ENCODE measurements around the gene NAGA. TPM values are rescaled to one million over a fixed set of nuclear protein-coding genes. Genes with fewer than 3 reads are reported as not detected.

The NAGA gene
- total RNA-seq, 1 donor from 2014 or later, result 8.9 TPM

DNA sequence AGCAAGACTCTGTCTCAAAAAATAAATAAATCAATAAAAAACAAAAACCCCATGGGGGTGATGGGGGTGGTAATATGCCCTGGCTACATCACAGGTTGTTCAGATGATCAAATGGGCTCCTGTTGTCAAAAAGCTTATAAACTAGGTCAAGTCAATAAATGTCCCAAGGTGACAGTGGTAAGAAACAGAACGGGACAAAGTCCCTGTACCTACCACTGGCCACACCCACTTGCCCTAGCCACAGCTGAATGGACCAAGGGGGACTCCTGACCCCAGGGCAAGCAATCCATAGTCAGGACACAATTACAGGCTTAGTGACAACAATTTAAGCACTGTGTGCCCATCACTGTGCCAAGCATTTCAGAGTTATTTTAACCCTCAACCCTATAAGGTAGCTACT, 6.0 kb downstream of the NAGA start:
- H3K9ac ChIP-seq (ENCODE audit: low read length), result no peak overlapping the region
- Mint-ChIP-seq H3K4me3 (ENCODE audit: unreplicated experiment) (no peak overlapping the region), H3K27me3 (ENCODE audit: low read depth, unreplicated experiment) (no peaks in the 10 kb centered on the region), H3K9me3 (ENCODE audit: unreplicated experiment) (no peaks in the 10 kb centered on the region), H3K4me1 (ENCODE audit: low read depth, unreplicated experiment) (no peaks in the 10 kb centered on the region), H3K27ac (ENCODE audit: unreplicated experiment) (no peak overlapping the region), H3K36me3 (ENCODE audit: low read depth, unreplicated experiment) (peaks cover 23% of the 10 kb centered on the region)
- H3K79me2 ChIP-seq (ENCODE audit: insufficient read depth, low read length), result no peaks in the 10 kb centered on the region
- H2AFZ ChIP-seq (ENCODE audit: low read depth, low read length), result no peak overlapping the region
- H3K9me3 ChIP-seq (ENCODE audit: insufficient read depth, low read depth, low read length), result no peaks in the 10 kb centered on the region
- H3K36me3 ChIP-seq (ENCODE audit: insufficient read depth, low read length), result peaks cover 2% of the 10 kb centered on the region
- no peaks in the 10 kb centered on the region for H4K20me1 ChIP-seq (ENCODE audit: insufficient read depth, low read length)
- no peak for FAIRE-seq
- H3K4me3 ChIP-seq (ENCODE audit: insufficient read depth, low read depth, low read length), result no peak overlapping the region
- H3K4me1 ChIP-seq (ENCODE audit: insufficient read depth, low read length), result no peaks in the 10 kb centered on the region
- H3K27ac ChIP-seq (ENCODE audit: low read depth, low read length), result no peak overlapping the region
- DNase-seq (ENCODE audit: low read depth), result no peak
- TF ChIP-seq, protein P1, sequence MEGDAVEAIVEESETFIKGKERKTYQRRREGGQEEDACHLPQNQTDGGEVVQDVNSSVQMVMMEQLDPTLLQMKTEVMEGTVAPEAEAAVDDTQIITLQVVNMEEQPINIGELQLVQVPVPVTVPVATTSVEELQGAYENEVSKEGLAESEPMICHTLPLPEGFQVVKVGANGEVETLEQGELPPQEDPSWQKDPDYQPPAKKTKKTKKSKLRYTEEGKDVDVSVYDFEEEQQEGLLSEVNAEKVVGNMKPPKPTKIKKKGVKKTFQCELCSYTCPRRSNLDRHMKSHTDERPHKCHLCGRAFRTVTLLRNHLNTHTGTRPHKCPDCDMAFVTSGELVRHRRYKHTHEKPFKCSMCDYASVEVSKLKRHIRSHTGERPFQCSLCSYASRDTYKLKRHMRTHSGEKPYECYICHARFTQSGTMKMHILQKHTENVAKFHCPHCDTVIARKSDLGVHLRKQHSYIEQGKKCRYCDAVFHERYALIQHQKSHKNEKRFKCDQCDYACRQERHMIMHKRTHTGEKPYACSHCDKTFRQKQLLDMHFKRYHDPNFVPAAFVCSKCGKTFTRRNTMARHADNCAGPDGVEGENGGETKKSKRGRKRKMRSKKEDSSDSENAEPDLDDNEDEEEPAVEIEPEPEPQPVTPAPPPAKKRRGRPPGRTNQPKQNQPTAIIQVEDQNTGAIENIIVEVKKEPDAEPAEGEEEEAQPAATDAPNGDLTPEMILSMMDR (IDR thresholded peaks at IDR 0.05; ENCODE audit: insufficient read depth, low read depth, low read length), result no peak
- no peak for TF ChIP-seq EZH2 (IDR thresholded peaks at IDR 0.05; ENCODE audit: insufficient read depth, low read length)
- no peaks in the 10 kb centered on the region for H3K27me3 ChIP-seq (ENCODE audit: insufficient read depth, low read length)
- H3K4me2 ChIP-seq (ENCODE audit: low read length), result no peak overlapping the region

DNA sequence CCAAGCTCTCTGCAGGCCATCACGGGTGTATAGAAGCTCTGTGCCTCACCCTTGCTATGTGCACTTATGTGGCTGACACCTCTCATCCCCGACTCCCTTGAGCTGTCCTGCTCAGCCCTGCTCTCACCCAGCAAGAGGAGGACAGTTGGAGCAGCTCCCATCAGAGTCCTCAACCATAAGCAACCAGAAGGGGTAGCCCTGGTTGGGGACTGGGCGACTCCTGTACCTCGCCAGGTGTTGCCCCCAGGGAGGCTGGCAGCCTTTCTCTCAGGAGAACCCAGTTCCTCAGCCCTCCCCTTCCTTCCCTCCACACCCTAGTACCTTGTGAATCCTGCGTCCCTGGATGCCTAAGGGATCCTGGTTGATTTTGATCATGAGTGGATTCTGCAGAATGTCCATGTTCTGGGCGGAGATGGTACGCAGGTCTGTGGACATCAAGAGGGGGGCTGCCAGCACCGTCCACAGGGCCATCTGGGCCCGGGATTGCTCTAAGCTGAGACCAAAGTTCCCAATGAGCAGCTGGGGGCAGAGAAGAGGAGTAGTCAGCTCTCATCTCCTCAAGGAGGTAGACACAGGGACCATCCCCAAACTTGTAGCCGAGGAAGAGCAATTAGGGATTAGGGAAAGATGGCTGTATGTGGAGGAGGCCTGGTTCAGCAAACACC, 8.0 kb downstream of the NAGA start:
- Histone ChIP-seq H3K36me3 (ENCODE audit: insufficient read depth, low read length) (peaks cover 5% of the 10 kb centered on the region), H3K27ac (ENCODE audit: low read depth, low read length) (no peak overlapping the region), H4K20me1 (ENCODE audit: insufficient read depth, low read length) (no peaks in the 10 kb centered on the region), H3K4me2 (ENCODE audit: low read length) (no peak overlapping the region), H2AFZ (ENCODE audit: low read depth, low read length) (no peak overlapping the region), H3K4me1 (ENCODE audit: insufficient read depth, low read length) (no peaks in the 10 kb centered on the region), H3K4me3 (ENCODE audit: insufficient read depth, low read depth, low read length) (no peak overlapping the region), H3K9me3 (ENCODE audit: insufficient read depth, low read depth, low read length) (no peaks in the 10 kb centered on the region), H3K79me2 (ENCODE audit: insufficient read depth, low read length) (no peaks in the 10 kb centered on the region), H3K9ac (ENCODE audit: low read length) (no peak overlapping the region), H3K27me3 (ENCODE audit: insufficient read depth, low read length) (no peaks in the 10 kb centered on the region)
- Mint-ChIP-seq H3K36me3 (ENCODE audit: low read depth, unreplicated experiment) (peaks cover 29% of the 10 kb centered on the region), H3K4me3 (ENCODE audit: unreplicated experiment) (no peak overlapping the region), H3K4me1 (ENCODE audit: low read depth, unreplicated experiment) (no peaks in the 10 kb centered on the region), H3K27me3 (ENCODE audit: low read depth, unreplicated experiment) (no peaks in the 10 kb centered on the region), H3K27ac (ENCODE audit: unreplicated experiment) (no peak overlapping the region), H3K9me3 (ENCODE audit: unreplicated experiment) (peaks cover 3% of the 10 kb centered on the region)
- TF ChIP-seq, protein P1 (IDR thresholded peaks at IDR 0.05; ENCODE audit: insufficient read depth, low read depth, low read length), result no peak
- TF ChIP-seq EZH2 (IDR thresholded peaks at IDR 0.05; ENCODE audit: insufficient read depth, low read length), result no peak
- DNase-seq (ENCODE audit: low read depth), result no peak
- no peak for FAIRE-seq

GRCh38 chr22:42061041-42061440, 9.6 kb downstream of the NAGA start:
- no peak overlapping the region for H3K27ac Mint-ChIP-seq (ENCODE audit: unreplicated experiment)
- H3K4me3 Mint-ChIP-seq (ENCODE audit: unreplicated experiment), result no peak overlapping the region
- Histone ChIP-seq H3K4me3 (ENCODE audit: insufficient read depth, low read depth, low read length) (no peak overlapping the region), H2AFZ (ENCODE audit: low read depth, low read length) (no peak overlapping the region), H3K27ac (ENCODE audit: low read depth, low read length) (no peak overlapping the region), H3K4me1 (ENCODE audit: insufficient read depth, low read length) (no peaks in the 10 kb centered on the region), H3K27me3 (ENCODE audit: insufficient read depth, low read length) (no peaks in the 10 kb centered on the region), H3K9me3 (ENCODE audit: insufficient read depth, low read depth, low read length) (no peaks in the 10 kb centered on the region), H3K79me2 (ENCODE audit: insufficient read depth, low read length) (no peaks in the 10 kb centered on the region), H3K9ac (ENCODE audit: low read length) (no peak overlapping the region), H4K20me1 (ENCODE audit: insufficient read depth, low read length) (no peaks in the 10 kb centered on the region), H3K36me3 (ENCODE audit: insufficient read depth, low read length) (peaks cover 5% of the 10 kb centered on the region), H3K4me2 (ENCODE audit: low read length) (no peak overlapping the region)
- DNase-seq (ENCODE audit: low read depth) (no peak), FAIRE-seq (no peak)
- TF ChIP-seq EZH2 (IDR thresholded peaks at IDR 0.05; ENCODE audit: insufficient read depth, low read length), result no peak
- TF ChIP-seq, protein P1 (IDR thresholded peaks at IDR 0.05; ENCODE audit: insufficient read depth, low read depth, low read length), result no peak
- H3K4me1 Mint-ChIP-seq (ENCODE audit: low read depth, unreplicated experiment), result no peaks in the 10 kb centered on the region
- H3K36me3 Mint-ChIP-seq (ENCODE audit: low read depth, unreplicated experiment), result peaks cover 27% of the 10 kb centered on the region
- H3K27me3 Mint-ChIP-seq (ENCODE audit: low read depth, unreplicated experiment), result no peaks in the 10 kb centered on the region
- H3K9me3 Mint-ChIP-seq (ENCODE audit: unreplicated experiment), result peaks cover 14% of the 10 kb centered on the region

Data from astrocyte (in vitro differentiated cells and primary cell).